ENCODE data around the gene GABBR2.

Gene GABBR2

GRCh38 chr9:98432134-98432533 lies 276.6 kb downstream of the GABBR2 start:
- no peak for TF ChIP-seq CTCF (IDR thresholded peaks at IDR 0.05; ENCODE audit: low read depth, low read length)
- no peak for TF ChIP-seq EZH2phosphoT487 (IDR thresholded peaks at IDR 0.05; ENCODE audit: low read depth)
- Histone ChIP-seq H2AFZ (ENCODE audit: low read depth, low read length) (no peak overlapping the region), H3K27ac (ENCODE audit: low read length) (no peak overlapping the region), H3K4me2 (ENCODE audit: low read length) (no peak overlapping the region), H4K20me1 (ENCODE audit: insufficient read depth, low read length) (no peaks in the 10 kb centered on the region), H3K9me3 (ENCODE audit: insufficient read depth, low read length) (no peaks in the 10 kb centered on the region), H3K4me1 (ENCODE audit: low read length) (no peaks in the 10 kb centered on the region), H3K79me2 (ENCODE audit: low read length) (no peaks in the 10 kb centered on the region), H3K36me3 (replicated peaks; ENCODE audit: low read depth, low read length) (no peaks in the 10 kb centered on the region), H3K4me3 (ENCODE audit: low read length) (no peak overlapping the region), H3K27me3 (ENCODE audit: low read depth, low read length) (peaks cover 6% of the 10 kb centered on the region; the same call in 1 of the 2 replicates), H3K9ac (ENCODE audit: low read length) (no peak overlapping the region)

GRCh38 chr9:98430535-98431292 lies 278.0 kb downstream of the GABBR2 start:
- no peaks in the 10 kb centered on the region for H3K4me1 ChIP-seq (ENCODE audit: low read length)
- TF ChIP-seq EZH2phosphoT487 (IDR thresholded peaks at IDR 0.05; ENCODE audit: low read depth) (no peak), CTCF (IDR thresholded peaks at IDR 0.05; ENCODE audit: low read depth, low read length) (no peak)

GRCh38 chr9:98429613-98430012 lies 279.1 kb downstream of the GABBR2 start:
- no peak overlapping the region for H3K4me3 ChIP-seq (ENCODE audit: low read length)
- H3K4me1 ChIP-seq (ENCODE audit: low read length) = no peaks in the 10 kb centered on the region
- no peaks in the 10 kb centered on the region for H3K9me3 ChIP-seq (ENCODE audit: insufficient read depth, low read length)
- H3K9ac ChIP-seq (ENCODE audit: low read length) = no peak overlapping the region
- no peak for TF ChIP-seq CTCF (IDR thresholded peaks at IDR 0.05; ENCODE audit: low read depth, low read length)
- TF ChIP-seq EZH2phosphoT487 (IDR thresholded peaks at IDR 0.05; ENCODE audit: low read depth) = no peak
- H3K79me2 ChIP-seq (ENCODE audit: low read length) = no peaks in the 10 kb centered on the region
- H3K36me3 ChIP-seq (replicated peaks; ENCODE audit: low read depth, low read length) = no peaks in the 10 kb centered on the region
- H4K20me1 ChIP-seq (ENCODE audit: insufficient read depth, low read length) = no peaks in the 10 kb centered on the region
- peaks cover 6% of the 10 kb centered on the region; the same call in 1 of the 2 replicates for H3K27me3 ChIP-seq (ENCODE audit: low read depth, low read length)
- no peak overlapping the region for H3K4me2 ChIP-seq (ENCODE audit: low read length)
- no peak overlapping the region for H3K27ac ChIP-seq (ENCODE audit: low read length)
- H2AFZ ChIP-seq (ENCODE audit: low read depth, low read length) = no peak overlapping the region

More at GRCh38 chr9:98430535-98431292, 278.0 kb downstream of the GABBR2 start:
- H3K27me3 ChIP-seq (ENCODE audit: low read depth, low read length) = peaks cover 6% of the 10 kb centered on the region; the same call in 1 of the 2 replicates
- H3K36me3 ChIP-seq (replicated peaks; ENCODE audit: low read depth, low read length) = no peaks in the 10 kb centered on the region
- H2AFZ ChIP-seq (ENCODE audit: low read depth, low read length) = no peak overlapping the region
- H3K4me2 ChIP-seq (ENCODE audit: low read length) = no peak overlapping the region
- no peak overlapping the region for H3K27ac ChIP-seq (ENCODE audit: low read length)
- no peak overlapping the region for H3K9ac ChIP-seq (ENCODE audit: low read length)
- no peak overlapping the region for H3K4me3 ChIP-seq (ENCODE audit: low read length)
- no peaks in the 10 kb centered on the region for H4K20me1 ChIP-seq (ENCODE audit: insufficient read depth, low read length)
- H3K9me3 ChIP-seq (ENCODE audit: insufficient read depth, low read length) = no peaks in the 10 kb centered on the region
- H3K79me2 ChIP-seq (ENCODE audit: low read length) = no peaks in the 10 kb centered on the region

GRCh38 chr9:98428454-98428853 lies 280.3 kb downstream of the GABBR2 start:
- Histone ChIP-seq H3K27ac (ENCODE audit: low read length) (no peak overlapping the region), H4K20me1 (ENCODE audit: insufficient read depth, low read length) (no peaks in the 10 kb centered on the region), H3K4me2 (ENCODE audit: low read length) (no peak overlapping the region), H3K79me2 (ENCODE audit: low read length) (no peaks in the 10 kb centered on the region), H3K36me3 (replicated peaks; ENCODE audit: low read depth, low read length) (no peaks in the 10 kb centered on the region), H2AFZ (ENCODE audit: low read depth, low read length) (no peak overlapping the region), H3K4me1 (ENCODE audit: low read length) (no peaks in the 10 kb centered on the region), H3K27me3 (ENCODE audit: low read depth, low read length) (peaks cover 6% of the 10 kb centered on the region; the same call in 1 of the 2 replicates), H3K9me3 (ENCODE audit: insufficient read depth, low read length) (no peaks in the 10 kb centered on the region), H3K4me3 (ENCODE audit: low read length) (no peak overlapping the region), H3K9ac (ENCODE audit: low read length) (no peak overlapping the region)
- TF ChIP-seq EZH2phosphoT487 (IDR thresholded peaks at IDR 0.05; ENCODE audit: low read depth) (no peak), CTCF (IDR thresholded peaks at IDR 0.05; ENCODE audit: low read depth, low read length) (no peak)

All from OCI-LY3 (cell line).